ENCODE measurements around the gene SIAH1. TPM values are rescaled to one million over a fixed set of nuclear protein-coding genes. Genes with fewer than 3 reads are reported as not detected.

SIAH1 gene
- total and polyA plus RNA-seq, 10 of the 15 experiments (the other 5 are each of a cell fraction or from before 2014, with no cell fraction given): 5.1 to 21.1 (median 13.9) TPM

GRCh38 chr16:48395375-48395774 is 10.2 kb upstream of the SIAH1 start (continued):
- TF ChIP-seq REST (IDR thresholded peaks at IDR 0.05; ENCODE audit: low read depth, low read length): no peak
- no peak for TF ChIP-seq HSF1 (IDR thresholded peaks at IDR 0.05; ENCODE audit: low read depth, low read length)

GRCh38 chr16:48394355-48394703 is 9.1 kb upstream of the SIAH1 start:
- POLR2A ChIA-PET: no interaction called here
- no peak for FAIRE-seq
- DNase-seq (ENCODE audit: low read depth, low spot score): no peak
- RAD21 ChIA-PET (ENCODE audit: unreplicated experiment): no interaction called here
- Histone ChIP-seq H3K4me1 (ENCODE audit: control insufficient read depth, insufficient read depth, low read length) (no peaks in the 10 kb centered on the region), H2AFZ (ENCODE audit: control insufficient read depth, low read depth, low read length) (no peak overlapping the region), H3K27ac (ENCODE audit: control insufficient read depth, insufficient read depth) (no peak overlapping the region), H3K9me3 (replicated peaks; ENCODE audit: control insufficient read depth, insufficient read depth, low read length) (no peaks in the 10 kb centered on the region), H3K36me3 (ENCODE audit: control insufficient read depth in 2 of 2, insufficient read depth in 2 of 2, low read length in 1 of 2) (no peaks in the 10 kb centered on the region), H3K9ac (ENCODE audit: control insufficient read depth, insufficient read depth, low read length) (no peak overlapping the region), H3K27me3 (replicated peaks in 1 of 2; ENCODE audit: control insufficient read depth in 2 of 2, insufficient read depth in 2 of 2, low read length in 1 of 2) (no peaks in the 10 kb centered on the region), H3K4me2 (ENCODE audit: control insufficient read depth, insufficient read depth) (no peak overlapping the region), H3K4me3 (no peak overlapping the region), H3K79me2 (ENCODE audit: control insufficient read depth, insufficient read depth, low read length) (no peaks in the 10 kb centered on the region), H4K20me1 (ENCODE audit: control insufficient read depth, insufficient read depth) (no peaks in the 10 kb centered on the region)
- intact Hi-C loops (cut with micrococcal nuclease; ENCODE audit: unreplicated experiment) (no loop called here), in situ Hi-C loops (cut with MboI) (no loop called here)
- TF ChIP-seq RELA (IDR thresholded peaks at IDR 0.05; ENCODE audit: borderline replicate concordance, partially characterized antibody): no peak
- no peak for TF ChIP-seq BCL3 (IDR thresholded peaks at IDR 0.05; ENCODE audit: borderline replicate concordance, insufficient read depth, low read depth, low read length, poor library complexity, severe bottlenecking)
- no peak for TF ChIP-seq CEBPZ (IDR thresholded peaks at IDR 0.05; ENCODE audit: low read depth, low read length)
- TF ChIP-seq TAF1 (IDR thresholded peaks at IDR 0.05; ENCODE audit: borderline replicate concordance, low read depth, low read length): no peak
- 71% methylated on average over 6 of the region's 6 CpGs for WGBS (ENCODE audit: insufficient coverage, insufficient replicate concordance, low lambda C conversion rate, missing lambda C conversion rate)
- CTCF ChIA-PET: interaction anchor here (0.6 to 0.9 kb wide), 2 partner anchors 15 to 236 kb away, joined by 3 to 4 read pairs; no protein-coding TSS in a partner anchor
- no peak for ATAC-seq
- BruUV-seq (replicated peaks): no TSS peak
- SMC1A ChIA-PET (ENCODE audit: uncharacterized antibody, unreplicated experiment): interaction anchor here (0.7 to 1.0 kb wide), 2 partner anchors 11 to 18 kb away, joined by 3 to 4 read pairs; no protein-coding TSS in a partner anchor

All from GM12878 (cell line).